ENCODE measurements around the gene USP43.

DNA sequence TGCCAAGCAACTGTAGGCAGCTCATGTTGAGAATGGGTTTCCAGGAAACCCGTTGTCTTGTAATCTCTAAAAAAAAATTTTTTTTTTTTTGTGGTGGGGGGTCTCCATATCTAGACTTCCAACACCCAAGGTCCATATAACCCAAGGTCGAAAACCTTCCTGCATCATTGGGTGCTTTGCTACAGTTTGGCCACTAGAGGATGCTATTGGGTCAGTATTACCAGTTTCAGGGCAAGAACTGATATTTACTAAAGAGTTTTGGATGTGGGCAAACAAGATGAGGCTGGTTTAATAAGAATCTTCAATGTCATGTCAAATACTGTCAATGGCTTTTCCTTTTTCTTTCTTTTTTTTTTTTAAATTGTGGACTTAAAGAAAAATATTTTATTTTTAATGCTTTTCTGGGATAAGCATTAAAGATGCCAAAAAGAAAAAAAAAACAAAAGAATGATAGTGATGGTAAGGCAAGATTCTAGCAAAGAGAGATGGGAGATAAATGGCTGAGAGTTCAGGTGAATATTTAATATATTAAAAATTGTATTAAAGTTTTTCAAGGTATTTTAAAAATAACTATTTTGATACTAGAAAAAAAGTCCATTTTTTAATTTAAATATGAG is 83.8 kb downstream of the USP43 start:
- no peak for TF ChIP-seq POLR2A (IDR thresholded peaks at IDR 0.05)
- peak; percentile 84 to 97 (median 94) for TF ChIP-seq CTCF (IDR thresholded peaks at IDR 0.05)

Data from body of pancreas (tissue), 4 donors.